ENCODE data around the gene HS1BP3. TPM values are rescaled to one million over a fixed set of nuclear protein-coding genes. Genes with fewer than 3 reads are reported as not detected.
A peak's percentile ranks its signal among the peaks of the same experiment; 100 is the strongest.

The HS1BP3 gene
- total RNA-seq, 1 donor from 2014 or later = 16.5 TPM

DNA sequence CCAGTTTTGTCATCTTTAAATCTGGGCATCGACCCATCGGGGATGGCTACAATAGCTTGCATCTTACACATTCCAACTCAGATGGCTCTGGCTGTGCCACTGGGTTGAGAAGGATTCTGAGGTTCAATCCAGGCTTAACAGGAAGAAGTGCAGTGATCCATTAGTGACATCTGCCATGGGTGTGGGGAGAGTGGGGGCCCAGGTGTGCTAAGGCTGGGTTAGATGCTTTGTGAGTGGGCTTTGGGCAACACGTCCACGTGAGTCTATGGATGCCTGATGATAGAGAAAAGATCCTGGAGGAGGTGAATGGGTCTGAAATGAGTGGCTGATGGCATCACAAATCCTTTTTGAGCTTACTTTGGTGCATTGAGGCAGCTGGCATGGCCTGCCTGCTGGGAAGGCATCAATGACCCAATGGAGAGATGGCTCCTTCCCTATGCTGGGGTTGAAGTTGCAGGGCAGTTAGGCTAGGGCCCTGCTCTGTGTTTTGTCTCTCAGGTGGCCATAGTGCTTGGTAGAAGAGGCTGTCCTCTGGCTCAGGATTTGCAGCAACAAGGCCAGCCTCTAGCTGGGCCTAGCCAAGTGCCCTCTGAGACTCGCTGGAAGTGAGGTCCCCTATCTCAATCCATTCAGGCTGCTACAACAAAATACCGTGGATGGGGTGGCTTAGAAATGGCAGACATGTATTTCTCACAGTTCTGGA, 56.7 kb downstream of the HS1BP3 start:
- H3K4me3 Mint-ChIP-seq (ENCODE audit: low read depth) = no peak overlapping the region
- peak overlapping the region; percentile 89 for H3K27ac Mint-ChIP-seq
- DNase-seq (ENCODE audit: low spot score, unreplicated experiment) = no peak
- no peaks in the 10 kb centered on the region for H3K27me3 Mint-ChIP-seq
- H3K36me3 Mint-ChIP-seq (ENCODE audit: insufficient read depth) = no peaks in the 10 kb centered on the region
- H3K4me1 Mint-ChIP-seq (ENCODE audit: low read depth) = peaks cover 16% of the 10 kb centered on the region
- TF ChIP-seq, protein P1, sequence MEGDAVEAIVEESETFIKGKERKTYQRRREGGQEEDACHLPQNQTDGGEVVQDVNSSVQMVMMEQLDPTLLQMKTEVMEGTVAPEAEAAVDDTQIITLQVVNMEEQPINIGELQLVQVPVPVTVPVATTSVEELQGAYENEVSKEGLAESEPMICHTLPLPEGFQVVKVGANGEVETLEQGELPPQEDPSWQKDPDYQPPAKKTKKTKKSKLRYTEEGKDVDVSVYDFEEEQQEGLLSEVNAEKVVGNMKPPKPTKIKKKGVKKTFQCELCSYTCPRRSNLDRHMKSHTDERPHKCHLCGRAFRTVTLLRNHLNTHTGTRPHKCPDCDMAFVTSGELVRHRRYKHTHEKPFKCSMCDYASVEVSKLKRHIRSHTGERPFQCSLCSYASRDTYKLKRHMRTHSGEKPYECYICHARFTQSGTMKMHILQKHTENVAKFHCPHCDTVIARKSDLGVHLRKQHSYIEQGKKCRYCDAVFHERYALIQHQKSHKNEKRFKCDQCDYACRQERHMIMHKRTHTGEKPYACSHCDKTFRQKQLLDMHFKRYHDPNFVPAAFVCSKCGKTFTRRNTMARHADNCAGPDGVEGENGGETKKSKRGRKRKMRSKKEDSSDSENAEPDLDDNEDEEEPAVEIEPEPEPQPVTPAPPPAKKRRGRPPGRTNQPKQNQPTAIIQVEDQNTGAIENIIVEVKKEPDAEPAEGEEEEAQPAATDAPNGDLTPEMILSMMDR (IDR thresholded peaks at IDR 0.05; ENCODE audit: unreplicated experiment) = no peak
- H3K9me3 Mint-ChIP-seq (ENCODE audit: low read depth) = no peaks in the 10 kb centered on the region

DNA sequence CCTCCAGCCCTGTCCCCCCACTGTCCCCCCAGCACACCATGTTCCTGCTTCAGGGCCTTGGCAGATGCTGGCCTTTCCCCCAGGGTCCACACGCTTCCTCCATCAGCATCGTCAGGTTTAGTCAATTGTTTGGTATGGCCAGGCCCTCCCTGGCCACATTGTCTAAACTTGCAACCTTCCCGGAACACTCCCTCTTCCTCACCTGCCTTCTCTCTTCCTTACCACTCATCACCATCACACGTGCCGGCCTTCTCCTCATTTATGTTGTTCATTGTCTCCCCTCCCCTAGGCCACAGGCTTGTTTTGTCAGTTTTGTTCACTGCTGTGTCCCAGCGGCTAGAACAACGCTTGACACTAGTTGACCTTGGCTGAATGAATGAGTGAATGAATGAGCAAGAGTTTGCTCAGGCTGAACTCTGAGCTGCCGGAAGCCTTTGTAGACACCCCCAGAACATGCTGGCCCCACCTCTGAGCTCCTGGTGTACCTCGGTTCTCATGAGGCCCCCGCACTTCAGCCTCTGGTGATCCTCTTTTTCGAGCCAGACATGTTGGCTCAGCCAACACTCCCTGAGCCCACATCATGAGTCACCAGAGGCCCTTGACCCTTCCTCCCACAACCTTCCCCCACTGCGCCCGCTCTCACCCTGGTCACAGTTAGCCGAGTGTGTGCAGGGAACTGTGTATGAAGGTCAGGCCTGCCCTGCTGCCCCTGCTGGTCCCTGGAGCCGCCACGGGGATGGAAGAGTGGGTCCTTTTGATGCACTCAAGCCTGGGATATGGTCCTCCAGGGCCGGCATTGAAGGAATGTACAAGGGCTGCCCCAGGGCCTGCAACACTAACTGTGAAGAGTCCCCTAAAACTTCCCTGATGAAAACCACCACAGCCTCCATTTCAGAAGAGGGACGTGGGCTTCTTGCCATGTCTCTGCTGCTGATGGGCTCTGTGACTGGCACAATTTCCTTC, 57.5 kb downstream of the HS1BP3 start:
- H3K4me1 Mint-ChIP-seq (ENCODE audit: low read depth) = peaks cover 16% of the 10 kb centered on the region
- DNase-seq (ENCODE audit: low spot score, unreplicated experiment) = no peak
- no peaks in the 10 kb centered on the region for H3K27me3 Mint-ChIP-seq
- H3K9me3 Mint-ChIP-seq (ENCODE audit: low read depth) = no peaks in the 10 kb centered on the region
- no peaks in the 10 kb centered on the region for H3K36me3 Mint-ChIP-seq (ENCODE audit: insufficient read depth)
- TF ChIP-seq, protein P1 (IDR thresholded peaks at IDR 0.05; ENCODE audit: unreplicated experiment) = no peak
- peak overlapping the region; percentile 89 for H3K27ac Mint-ChIP-seq
- H3K4me3 Mint-ChIP-seq (ENCODE audit: low read depth) = no peak overlapping the region

DNA sequence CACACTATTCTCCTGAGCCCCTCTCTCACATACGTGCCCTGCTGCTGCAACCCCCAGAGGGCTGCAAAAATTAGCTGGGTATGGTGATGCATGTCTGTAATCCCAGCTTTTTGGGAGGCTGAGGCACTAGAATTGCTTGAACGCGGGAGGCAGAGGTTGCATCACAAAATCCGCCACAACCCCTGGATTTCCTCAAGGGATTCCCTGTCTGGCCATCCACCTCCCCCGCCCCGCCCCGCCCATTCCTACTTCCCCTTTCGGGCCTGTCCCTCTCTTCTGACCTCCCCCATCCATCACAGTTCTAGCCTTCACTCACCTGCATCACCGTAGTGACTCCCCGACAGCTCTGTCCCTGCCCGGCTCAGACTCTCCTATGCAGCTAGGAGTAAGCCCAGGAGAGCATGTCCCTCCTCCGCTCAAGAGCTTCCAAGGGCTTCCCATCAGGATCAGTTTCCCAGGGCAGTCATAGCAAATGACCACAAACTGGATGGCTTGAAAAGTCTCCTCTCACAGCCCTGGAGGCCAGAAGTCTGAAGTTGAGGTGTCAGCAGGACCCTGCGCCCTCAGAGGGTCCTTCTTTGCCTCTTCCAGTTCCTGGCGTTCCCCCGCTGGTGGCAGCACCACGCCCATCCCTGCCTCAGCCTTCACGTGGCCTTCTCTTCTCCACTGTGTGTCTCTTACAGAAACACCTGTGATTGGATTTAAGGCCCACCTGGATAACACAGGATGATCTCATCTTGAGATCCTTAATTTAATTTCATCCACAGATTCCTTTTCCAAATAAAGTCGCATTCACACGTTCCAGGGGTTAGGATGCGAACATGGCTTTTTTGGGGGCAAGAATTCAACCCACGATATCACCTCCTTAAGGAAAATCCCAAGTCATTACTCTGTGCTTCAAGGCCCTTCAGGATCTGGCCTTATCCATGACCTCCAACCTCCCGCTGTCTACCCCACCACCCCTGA, 58.5 kb downstream of the HS1BP3 start:
- Mint-ChIP-seq H3K4me3 (ENCODE audit: low read depth) (no peak overlapping the region), H3K27ac (peak overlapping the region; percentile 89), H3K4me1 (ENCODE audit: low read depth) (peaks cover 14% of the 10 kb centered on the region), H3K36me3 (ENCODE audit: insufficient read depth) (no peaks in the 10 kb centered on the region), H3K27me3 (no peaks in the 10 kb centered on the region), H3K9me3 (ENCODE audit: low read depth) (no peaks in the 10 kb centered on the region)
- no peak for DNase-seq (ENCODE audit: low spot score, unreplicated experiment)
- TF ChIP-seq, protein P1 (IDR thresholded peaks at IDR 0.05; ENCODE audit: unreplicated experiment) = no peak

DNA sequence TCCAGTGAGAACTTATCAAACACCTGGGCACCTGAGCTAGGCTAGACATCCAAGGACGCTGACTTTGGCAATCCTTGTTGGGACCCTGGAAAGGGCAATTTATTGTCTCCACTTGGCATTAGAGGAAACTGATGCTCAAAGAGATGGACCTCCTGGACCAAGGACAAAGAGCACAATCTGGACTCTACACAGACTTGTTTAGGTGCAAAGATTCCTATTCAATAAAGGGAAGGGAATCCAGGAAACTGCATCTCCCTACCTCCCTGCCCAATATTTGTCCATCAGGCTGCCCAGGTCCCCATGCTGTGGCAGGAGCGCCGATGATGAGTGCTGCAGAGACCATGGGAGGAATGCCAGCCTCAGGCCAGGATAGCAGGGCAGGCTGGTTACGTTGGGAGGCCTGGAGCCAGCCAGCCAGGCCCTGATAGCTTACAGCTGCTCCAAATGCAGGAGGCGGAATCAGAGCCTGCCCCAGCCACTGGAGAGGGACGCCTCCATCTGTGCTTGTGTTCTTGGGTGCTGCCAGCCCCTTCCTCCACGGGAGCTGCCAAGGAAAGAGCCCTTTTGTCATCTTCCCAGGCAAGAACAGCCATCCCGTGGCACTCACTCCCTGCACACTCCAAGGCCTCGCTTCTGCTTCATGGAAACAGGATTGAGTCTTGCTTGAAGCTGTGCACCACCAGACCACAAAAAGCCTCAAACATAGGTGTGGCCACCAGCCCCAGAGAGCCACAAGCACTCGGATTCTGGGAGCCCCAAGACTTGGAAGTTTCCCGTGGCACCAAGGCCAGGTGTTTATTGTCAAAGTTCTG, 60.0 kb downstream of the HS1BP3 start:
- peaks cover 3% of the 10 kb centered on the region for H3K27me3 Mint-ChIP-seq

More for the DNA sequence above, 60.0 kb downstream of the HS1BP3 start:
- DNase-seq (ENCODE audit: low spot score, unreplicated experiment) = no peak
- Mint-ChIP-seq H3K27ac (no peak overlapping the region), H3K4me1 (ENCODE audit: low read depth) (peaks cover 8% of the 10 kb centered on the region), H3K9me3 (ENCODE audit: low read depth) (no peaks in the 10 kb centered on the region), H3K36me3 (ENCODE audit: insufficient read depth) (no peaks in the 10 kb centered on the region), H3K4me3 (ENCODE audit: low read depth) (no peak overlapping the region)
- TF ChIP-seq, protein P1 (IDR thresholded peaks at IDR 0.05; ENCODE audit: unreplicated experiment) = no peak
